ENCODE data around the gene CRNKL1. TPM values are rescaled to one million over a fixed set of nuclear protein-coding genes. Genes with fewer than 3 reads are reported as not detected.
A peak's percentile ranks its signal among the peaks of the same experiment; 100 is the strongest.

The CRNKL1 gene
- total RNA-seq, 1 donor from 2014 or later = 34.5 TPM

- no peak for DNase-seq (ENCODE audit: low read depth)
Measured at GRCh38 chr20:20063941-20064702, 11.9 kb upstream of the CRNKL1 start.

GRCh38 chr20:20060234-20060998, 8.2 kb upstream of the CRNKL1 start:
- no peak for DNase-seq (ENCODE audit: low read depth)

GRCh38 chr20:20051767-20052073, 546 bp downstream of the CRNKL1 start:
- no peak for DNase-seq (ENCODE audit: low read depth)

DNA sequence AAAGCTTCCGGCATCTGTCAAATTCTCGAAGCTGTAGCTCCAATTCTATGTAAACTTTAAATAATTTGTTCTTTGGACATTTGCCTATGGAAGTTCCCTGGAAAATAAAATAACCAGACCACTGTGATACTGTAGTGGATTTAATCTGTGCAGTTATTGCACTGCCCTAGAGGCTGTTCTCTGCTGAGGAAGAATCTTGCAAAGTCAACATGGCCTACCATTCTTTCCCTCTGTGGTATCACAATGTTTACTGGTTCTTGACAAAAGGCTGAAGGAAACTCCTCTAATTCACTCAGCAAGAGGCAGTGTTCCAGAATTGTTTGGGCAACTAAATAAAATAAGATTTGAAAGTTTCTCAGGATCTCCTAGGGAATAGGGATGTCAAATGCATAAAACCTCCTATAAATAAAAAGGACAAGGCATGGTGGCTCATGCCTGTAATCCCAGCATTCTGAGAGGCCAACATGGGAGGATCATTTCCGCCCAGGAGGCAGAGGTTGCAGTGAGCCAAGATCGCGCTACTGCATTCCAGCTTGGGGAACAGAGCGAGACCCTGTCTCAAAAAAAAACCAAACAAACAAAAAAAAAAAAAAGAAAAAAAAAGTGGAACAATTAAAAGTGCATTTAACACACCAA, 12.4 kb downstream of the CRNKL1 start:
- no peak for DNase-seq (ENCODE audit: low read depth)

DNA sequence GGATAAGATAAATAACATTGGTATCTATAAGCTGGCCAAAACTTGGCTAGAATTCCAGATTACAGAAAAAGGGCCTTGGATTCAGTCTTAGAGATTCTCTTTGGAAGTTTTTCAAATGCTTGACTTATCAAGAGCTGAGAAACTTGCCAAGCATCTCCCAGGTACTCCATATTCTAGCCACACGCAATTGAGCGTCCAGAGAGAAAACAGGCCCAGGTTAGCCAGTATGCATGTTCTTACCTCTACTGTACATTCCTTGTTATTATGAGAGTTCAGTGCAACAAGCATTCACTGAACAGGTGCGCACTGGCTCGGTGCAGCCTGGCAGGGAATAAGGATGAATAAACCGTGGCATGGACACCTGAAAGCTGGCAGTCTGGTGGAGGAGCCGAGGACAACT, 13.7 kb downstream of the CRNKL1 start:
- no peak for DNase-seq (ENCODE audit: low read depth)

DNA sequence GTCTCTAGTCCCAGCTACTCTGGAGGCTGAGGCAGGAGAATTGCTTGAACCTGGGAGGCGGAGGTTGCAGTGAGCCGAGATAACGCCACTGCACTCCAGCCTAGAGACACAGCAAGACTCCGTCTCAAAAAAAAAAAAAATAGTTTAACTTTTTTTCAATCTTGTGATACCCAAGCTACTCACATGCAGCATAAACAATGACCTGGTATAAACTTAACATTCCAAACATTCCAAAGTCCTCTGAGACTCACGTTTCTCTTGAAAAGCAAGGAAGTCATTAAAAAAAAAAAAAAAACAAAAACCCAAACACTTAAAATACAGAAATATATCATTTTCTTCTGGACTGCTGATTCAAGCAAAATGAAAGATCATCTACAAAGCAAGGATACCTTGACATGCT, 14.3 kb downstream of the CRNKL1 start:
- DNase-seq (ENCODE audit: low read depth) = peak; percentile 87

- DNase-seq (ENCODE audit: low read depth) = no peak
Measured at GRCh38 chr20:20036756-20037155, 15.5 kb downstream of the CRNKL1 start.

GRCh38 chr20:20034486-20034885, 17.8 kb downstream of the CRNKL1 start:
- no peak for DNase-seq (ENCODE audit: low read depth)

- DNase-seq (ENCODE audit: low read depth) = no peak
Measured at GRCh38 chr20:20031790-20032189, 20.5 kb downstream of the CRNKL1 start.

DNA sequence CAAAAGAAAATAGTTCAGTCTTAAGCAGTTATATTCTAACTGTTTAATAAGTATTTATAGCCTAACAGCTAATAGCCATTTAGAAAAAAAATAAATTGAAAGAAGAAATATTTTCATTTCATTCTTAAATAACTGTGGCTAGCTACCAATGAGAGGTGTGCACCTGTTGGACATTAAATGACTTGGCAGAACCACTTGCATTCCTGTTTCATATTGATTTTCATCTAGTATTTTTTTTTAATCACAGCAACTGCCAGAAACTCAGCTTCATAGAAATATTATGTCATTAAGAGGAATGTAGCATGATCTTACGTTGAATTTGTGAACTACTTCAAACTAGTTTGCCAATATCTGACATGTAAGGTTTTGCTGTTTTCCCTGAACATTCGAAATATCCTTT, 25.0 kb downstream of the CRNKL1 start:
- no peak for DNase-seq (ENCODE audit: low read depth)

GRCh38 chr20:20024942-20025341, 27.3 kb downstream of the CRNKL1 start:
- DNase-seq (ENCODE audit: low read depth) = peak; percentile 78

- no peak for DNase-seq (ENCODE audit: low read depth)
Measured at GRCh38 chr20:20023395-20023794, 28.9 kb downstream of the CRNKL1 start.

- no peak for DNase-seq (ENCODE audit: low read depth)
Measured at GRCh38 chr20:20022498-20022897, 29.8 kb downstream of the CRNKL1 start.

- DNase-seq (ENCODE audit: low read depth) = no peak
Measured at GRCh38 chr20:20021835-20022234, 30.4 kb downstream of the CRNKL1 start.

GRCh38 chr20:20020908-20021307, 31.4 kb downstream of the CRNKL1 start:
- no peak for DNase-seq (ENCODE audit: low read depth)

GRCh38 chr20:20019123-20019522, 33.1 kb downstream of the CRNKL1 start:
- DNase-seq (ENCODE audit: low read depth) = no peak

GRCh38 chr20:20018366-20018765, 33.9 kb downstream of the CRNKL1 start:
- DNase-seq (ENCODE audit: low read depth) = no peak

- no peak for DNase-seq (ENCODE audit: low read depth)
Measured at GRCh38 chr20:20017844-20018185, 34.5 kb downstream of the CRNKL1 start.

- DNase-seq (ENCODE audit: low read depth) = peak; percentile 84
Measured at GRCh38 chr20:20017001-20017843, 35.0 kb downstream of the CRNKL1 start, which contains the start of gene NAA20. NAA20 (plus strand) TSS chr20:20017362; CDS start chr20:20017397, 35 bp downstream.

GRCh38 chr20:20014659-20015058, 37.6 kb downstream of the CRNKL1 start:
- no peak for DNase-seq (ENCODE audit: low read depth)

- DNase-seq (ENCODE audit: low read depth) = no peak
Measured at GRCh38 chr20:20012541-20012940, 39.7 kb downstream of the CRNKL1 start.

Data from renal cortical epithelial cell (primary cell).